HepG2 (cell line): Measurements from ENCODE around the gene HYCC2. TPM values are rescaled to one million over a fixed set of nuclear protein-coding genes. Genes with fewer than 3 reads are reported as not detected.
A peak's percentile ranks its signal among the peaks of the same experiment; 100 is the strongest.

ENCODE experiments used
- ATF1 ChIP-seq: IDR thresholded peaks from 2 replicates; pipeline ENCODE4 v1.6.1; 2016; ENCODE audit warnings: mild to moderate bottlenecking, control low read depth
- KDM5A ChIP-seq: fragments of 200-600 bp; sonication (generic); IDR thresholded peaks from 2 replicates; pipeline ENCODE4 v1.7.0; 2018; ENCODE audit warnings: antibody characterized with exemption, mild to moderate bottlenecking, low read length, borderline replicate concordance
- SAP130 ChIP-seq: IDR thresholded peaks from 2 replicates; pipeline ENCODE4 v1.6.1; 2016; ENCODE audit warnings: low read depth
- ZMAT3 ChIP-seq: sonication (generic); formaldehyde crosslinking; conservative IDR thresholded peaks from 2 replicates; pipeline ENCODE4 v1.7.0; 2021; ENCODE audit warnings: missing genetic modification reagents
- ZNF530 ChIP-seq: sonication (generic); formaldehyde crosslinking; IDR thresholded peaks from 2 replicates; pipeline ENCODE4 v1.5.0; 2020; ENCODE audit warnings: low read depth, mild to moderate bottlenecking, missing genetic modification reagents
- ZNF577 ChIP-seq: sonication (generic); formaldehyde crosslinking; IDR thresholded peaks from 2 replicates; pipeline ENCODE4 v1.4.0; 2020; ENCODE audit warnings: mild to moderate bottlenecking, low read depth, missing genetic modification reagents, borderline replicate concordance
- ZZZ3 ChIP-seq: sonication (generic); formaldehyde crosslinking; IDR thresholded peaks from 2 replicates; pipeline ENCODE4 v1.4.0; 2020; ENCODE audit warnings: missing genetic modification reagents, mild to moderate bottlenecking, borderline replicate concordance
- polyA plus RNA-seq, 8 experiments: library from polyadenylated mRNA; depleted of rRNA in 3 of 8; stranded (reverse) in 7 of 8; unstranded in 1 of 8; fragments of >200 nt; fragmentation: Illumina TruSeq in 4 of 8; extraction: Trizol in 4 of 8; gene quantifications; 2 replicates each; pipeline versions ENCODE4 v1.2.1 to v1.2.3, GENCODE V29; 2011 to 2016; ENCODE audit warnings: low read depth in 4 of 8, missing spikeins in 1 of 8, mixed read lengths in 1 of 8; ENCODE audit not compliant: insufficient read depth in 1 of 8
- total RNA-seq, 5 experiments: library from RNA; depleted of rRNA; stranded (reverse); fragments of >200 nt; fragmentation: Illumina TruSeq; extraction: Trizol; gene quantifications; 2 replicates each; pipeline ENCODE4 v1.2.3, GENCODE V29; 2016; ENCODE audit warnings: low read depth in 1 of 5
- TF ChIP-seq, protein P1 (sequence below): sonication (generic); formaldehyde crosslinking; IDR thresholded peaks from 2 replicates; pipeline ENCODE4 v1.4.0; 2020; ENCODE audit warnings: missing genetic modification reagents
- TF ChIP-seq, protein P2 (sequence below): sonication (generic); formaldehyde crosslinking; IDR thresholded peaks from 2 replicates; pipeline ENCODE4 v1.9.0; 2022; ENCODE audit warnings: missing genetic modification reagents, mild to moderate bottlenecking, borderline replicate concordance
- TF ChIP-seq, protein P3 (sequence below): sonication (generic); formaldehyde crosslinking; conservative IDR thresholded peaks from 2 replicates; pipeline ENCODE4 v1.4.0; 2020; ENCODE audit warnings: missing genetic modification reagents
- TF ChIP-seq, protein P4 (sequence below): sonication (generic); formaldehyde crosslinking; IDR thresholded peaks from 2 replicates; pipeline ENCODE4 v1.4.0; 2020; ENCODE audit warnings: missing genetic modification reagents, borderline replicate concordance
- TF ChIP-seq, protein P5 (sequence below): sonication (generic); formaldehyde crosslinking; IDR thresholded peaks from 2 replicates; pipeline ENCODE4 v1.4.0; 2020; ENCODE audit warnings: missing genetic modification reagents, mild to moderate bottlenecking, borderline replicate concordance
- TF ChIP-seq, protein P6 (sequence below): sonication (generic); formaldehyde crosslinking; conservative IDR thresholded peaks from 2 replicates; pipeline ENCODE4 v1.8.1; 2023; ENCODE audit warnings: missing genetic modification reagents
- TF ChIP-seq, protein P7 (sequence below): sonication (generic); formaldehyde crosslinking; IDR thresholded peaks from 2 replicates; pipeline ENCODE4 v1.4.0; 2020; ENCODE audit warnings: missing genetic modification reagents

The HYCC2 gene
- total and polyA plus RNA-seq, 2 of the 13 experiments (the other 11 are each of a cell fraction or from before 2014, with no cell fraction given): 4.7 to 13.9 TPM

DNA sequence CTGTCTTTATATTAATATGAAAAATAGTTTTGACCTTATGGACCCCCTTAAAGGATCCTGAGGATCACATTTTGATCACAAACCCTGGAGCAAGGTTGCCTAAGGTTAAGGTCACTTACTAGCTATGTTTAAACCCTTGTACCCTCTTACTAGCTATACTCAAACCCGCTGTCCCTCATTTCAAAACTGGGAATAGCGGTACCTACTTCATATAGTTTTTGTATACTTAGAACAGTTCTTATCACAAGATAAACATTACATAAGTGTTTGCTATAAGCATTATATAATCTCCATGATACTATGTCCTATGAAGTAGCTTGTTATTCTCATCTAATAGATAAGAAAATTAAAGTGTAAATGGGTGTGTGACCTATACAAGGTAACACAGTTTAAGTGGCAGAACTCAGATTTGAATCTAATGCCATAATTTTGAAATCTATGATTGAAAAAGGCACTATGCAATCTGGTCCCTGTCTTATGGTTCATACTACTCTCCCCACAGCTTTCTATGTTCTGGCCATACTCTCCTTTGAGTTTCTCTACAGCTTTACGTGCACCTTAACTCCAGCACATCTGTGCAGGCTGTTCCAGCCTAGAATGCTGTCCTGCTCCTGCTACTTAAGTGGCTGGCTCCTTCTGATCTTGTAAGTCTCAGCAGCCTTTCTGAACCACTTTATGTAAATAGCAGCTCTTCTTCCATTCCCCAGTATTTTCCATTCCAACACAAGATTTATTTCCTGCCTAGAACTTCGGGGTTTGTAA lies 30.4 kb downstream of the HYCC2 start (continued):
- TF ChIP-seq, protein P1, sequence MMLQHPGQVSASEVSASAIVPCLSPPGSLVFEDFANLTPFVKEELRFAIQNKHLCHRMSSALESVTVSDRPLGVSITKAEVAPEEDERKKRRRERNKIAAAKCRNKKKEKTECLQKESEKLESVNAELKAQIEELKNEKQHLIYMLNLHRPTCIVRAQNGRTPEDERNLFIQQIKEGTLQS (CRISPR knock-in tag): no peak
- TF ChIP-seq ATF1 (CRISPR knock-in tag) (no peak), ZNF577 (no peak), SAP130 (CRISPR knock-in tag) (peak; percentile 51), ZNF530 (CRISPR knock-in tag) (no peak), ZZZ3 (CRISPR knock-in tag) (no peak), KDM5A (no peak), ZMAT3 (CRISPR knock-in tag) (no peak)
- TF ChIP-seq, protein P2, sequence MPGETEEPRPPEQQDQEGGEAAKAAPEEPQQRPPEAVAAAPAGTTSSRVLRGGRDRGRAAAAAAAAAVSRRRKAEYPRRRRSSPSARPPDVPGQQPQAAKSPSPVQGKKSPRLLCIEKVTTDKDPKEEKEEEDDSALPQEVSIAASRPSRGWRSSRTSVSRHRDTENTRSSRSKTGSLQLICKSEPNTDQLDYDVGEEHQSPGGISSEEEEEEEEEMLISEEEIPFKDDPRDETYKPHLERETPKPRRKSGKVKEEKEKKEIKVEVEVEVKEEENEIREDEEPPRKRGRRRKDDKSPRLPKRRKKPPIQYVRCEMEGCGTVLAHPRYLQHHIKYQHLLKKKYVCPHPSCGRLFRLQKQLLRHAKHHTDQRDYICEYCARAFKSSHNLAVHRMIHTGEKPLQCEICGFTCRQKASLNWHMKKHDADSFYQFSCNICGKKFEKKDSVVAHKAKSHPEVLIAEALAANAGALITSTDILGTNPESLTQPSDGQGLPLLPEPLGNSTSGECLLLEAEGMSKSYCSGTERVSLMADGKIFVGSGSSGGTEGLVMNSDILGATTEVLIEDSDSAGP (CRISPR knock-in tag): no peak
- TF ChIP-seq, protein P3, sequence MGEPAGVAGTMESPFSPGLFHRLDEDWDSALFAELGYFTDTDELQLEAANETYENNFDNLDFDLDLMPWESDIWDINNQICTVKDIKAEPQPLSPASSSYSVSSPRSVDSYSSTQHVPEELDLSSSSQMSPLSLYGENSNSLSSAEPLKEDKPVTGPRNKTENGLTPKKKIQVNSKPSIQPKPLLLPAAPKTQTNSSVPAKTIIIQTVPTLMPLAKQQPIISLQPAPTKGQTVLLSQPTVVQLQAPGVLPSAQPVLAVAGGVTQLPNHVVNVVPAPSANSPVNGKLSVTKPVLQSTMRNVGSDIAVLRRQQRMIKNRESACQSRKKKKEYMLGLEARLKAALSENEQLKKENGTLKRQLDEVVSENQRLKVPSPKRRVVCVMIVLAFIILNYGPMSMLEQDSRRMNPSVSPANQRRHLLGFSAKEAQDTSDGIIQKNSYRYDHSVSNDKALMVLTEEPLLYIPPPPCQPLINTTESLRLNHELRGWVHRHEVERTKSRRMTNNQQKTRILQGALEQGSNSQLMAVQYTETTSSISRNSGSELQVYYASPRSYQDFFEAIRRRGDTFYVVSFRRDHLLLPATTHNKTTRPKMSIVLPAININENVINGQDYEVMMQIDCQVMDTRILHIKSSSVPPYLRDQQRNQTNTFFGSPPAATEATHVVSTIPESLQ (CRISPR knock-in tag): no peak
- TF ChIP-seq, protein P4, sequence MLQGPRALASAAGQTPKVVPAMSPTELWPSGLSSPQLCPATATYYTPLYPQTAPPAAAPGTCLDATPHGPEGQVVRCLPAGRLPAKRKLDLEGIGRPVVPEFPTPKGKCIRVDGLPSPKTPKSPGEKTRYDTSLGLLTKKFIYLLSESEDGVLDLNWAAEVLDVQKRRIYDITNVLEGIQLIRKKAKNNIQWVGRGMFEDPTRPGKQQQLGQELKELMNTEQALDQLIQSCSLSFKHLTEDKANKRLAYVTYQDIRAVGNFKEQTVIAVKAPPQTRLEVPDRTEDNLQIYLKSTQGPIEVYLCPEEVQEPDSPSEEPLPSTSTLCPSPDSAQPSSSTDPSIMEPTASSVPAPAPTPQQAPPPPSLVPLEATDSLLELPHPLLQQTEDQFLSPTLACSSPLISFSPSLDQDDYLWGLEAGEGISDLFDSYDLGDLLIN: no peak
- TF ChIP-seq, protein P5, sequence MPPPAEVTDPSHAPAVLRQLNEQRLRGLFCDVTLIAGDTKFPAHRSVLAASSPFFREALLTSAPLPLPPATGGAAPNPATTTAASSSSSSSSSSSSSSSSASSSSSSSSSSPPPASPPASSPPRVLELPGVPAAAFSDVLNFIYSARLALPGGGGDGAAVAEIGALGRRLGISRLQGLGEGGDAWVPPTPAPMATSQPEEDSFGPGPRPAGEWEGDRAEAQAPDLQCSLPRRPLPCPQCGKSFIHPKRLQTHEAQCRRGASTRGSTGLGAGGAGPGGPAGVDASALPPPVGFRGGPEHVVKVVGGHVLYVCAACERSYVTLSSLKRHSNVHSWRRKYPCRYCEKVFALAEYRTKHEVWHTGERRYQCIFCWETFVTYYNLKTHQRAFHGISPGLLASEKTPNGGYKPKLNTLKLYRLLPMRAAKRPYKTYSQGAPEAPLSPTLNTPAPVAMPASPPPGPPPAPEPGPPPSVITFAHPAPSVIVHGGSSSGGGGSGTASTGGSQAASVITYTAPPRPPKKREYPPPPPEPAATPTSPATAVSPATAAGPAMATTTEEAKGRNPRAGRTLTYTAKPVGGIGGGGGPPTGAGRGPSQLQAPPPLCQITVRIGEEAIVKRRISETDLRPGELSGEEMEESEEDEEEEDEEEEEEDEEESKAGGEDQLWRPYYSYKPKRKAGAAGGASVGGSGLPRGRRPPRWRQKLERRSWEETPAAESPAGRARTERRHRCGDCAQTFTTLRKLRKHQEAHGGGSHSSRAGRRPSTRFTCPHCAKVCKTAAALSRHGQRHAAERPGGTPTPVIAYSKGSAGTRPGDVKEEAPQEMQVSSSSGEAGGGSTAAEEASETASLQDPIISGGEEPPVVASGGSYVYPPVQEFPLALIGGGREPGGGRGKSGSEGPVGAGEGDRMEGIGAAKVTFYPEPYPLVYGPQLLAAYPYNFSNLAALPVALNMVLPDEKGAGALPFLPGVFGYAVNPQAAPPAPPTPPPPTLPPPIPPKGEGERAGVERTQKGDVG: no peak
- TF ChIP-seq, protein P6, sequence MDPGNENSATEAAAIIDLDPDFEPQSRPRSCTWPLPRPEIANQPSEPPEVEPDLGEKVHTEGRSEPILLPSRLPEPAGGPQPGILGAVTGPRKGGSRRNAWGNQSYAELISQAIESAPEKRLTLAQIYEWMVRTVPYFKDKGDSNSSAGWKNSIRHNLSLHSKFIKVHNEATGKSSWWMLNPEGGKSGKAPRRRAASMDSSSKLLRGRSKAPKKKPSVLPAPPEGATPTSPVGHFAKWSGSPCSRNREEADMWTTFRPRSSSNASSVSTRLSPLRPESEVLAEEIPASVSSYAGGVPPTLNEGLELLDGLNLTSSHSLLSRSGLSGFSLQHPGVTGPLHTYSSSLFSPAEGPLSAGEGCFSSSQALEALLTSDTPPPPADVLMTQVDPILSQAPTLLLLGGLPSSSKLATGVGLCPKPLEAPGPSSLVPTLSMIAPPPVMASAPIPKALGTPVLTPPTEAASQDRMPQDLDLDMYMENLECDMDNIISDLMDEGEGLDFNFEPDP (CRISPR knock-in tag): 0 out of 2 replicates have a peak, but pooled peaks have one; percentile 62
- TF ChIP-seq, protein P7, sequence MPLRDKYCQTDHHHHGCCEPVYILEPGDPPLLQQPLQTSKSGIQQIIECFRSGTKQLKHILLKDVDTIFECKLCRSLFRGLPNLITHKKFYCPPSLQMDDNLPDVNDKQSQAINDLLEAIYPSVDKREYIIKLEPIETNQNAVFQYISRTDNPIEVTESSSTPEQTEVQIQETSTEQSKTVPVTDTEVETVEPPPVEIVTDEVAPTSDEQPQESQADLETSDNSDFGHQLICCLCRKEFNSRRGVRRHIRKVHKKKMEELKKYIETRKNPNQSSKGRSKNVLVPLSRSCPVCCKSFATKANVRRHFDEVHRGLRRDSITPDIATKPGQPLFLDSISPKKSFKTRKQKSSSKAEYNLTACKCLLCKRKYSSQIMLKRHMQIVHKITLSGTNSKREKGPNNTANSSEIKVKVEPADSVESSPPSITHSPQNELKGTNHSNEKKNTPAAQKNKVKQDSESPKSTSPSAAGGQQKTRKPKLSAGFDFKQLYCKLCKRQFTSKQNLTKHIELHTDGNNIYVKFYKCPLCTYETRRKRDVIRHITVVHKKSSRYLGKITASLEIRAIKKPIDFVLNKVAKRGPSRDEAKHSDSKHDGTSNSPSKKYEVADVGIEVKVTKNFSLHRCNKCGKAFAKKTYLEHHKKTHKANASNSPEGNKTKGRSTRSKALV (CRISPR knock-in tag): no peak
